ENCODE data around the gene RBM7.

The RBM7 gene

GRCh38 chr11:114397349-114397982 is 3.0 kb upstream of the RBM7 start:
- DNase-seq: no peak

- no peak for DNase-seq
Observed at GRCh38 chr11:114398303-114398920, 2.1 kb upstream of the RBM7 start.

GRCh38 chr11:114399490-114400215 is 813 bp upstream of the RBM7 start:
- no peak for DNase-seq

GRCh38 chr11:114400915-114401223 is 403 bp downstream of the RBM7 start:
- no peak for DNase-seq

- DNase-seq: no peak
Observed at GRCh38 chr11:114401311-114401710, 845 bp downstream of the RBM7 start.

GRCh38 chr11:114412946-114413345 is 12.5 kb downstream of the RBM7 start:
- no peak for DNase-seq

- DNase-seq: no peak
Observed at GRCh38 chr11:114413958-114414357, 13.5 kb downstream of the RBM7 start.

GRCh38 chr11:114416441-114416961 is 16.0 kb downstream of the RBM7 start:
- DNase-seq: no peak

GRCh38 chr11:114426280-114426679 is 25.8 kb downstream of the RBM7 start:
- DNase-seq: no peak

GRCh38 chr11:114430290-114430689 is 29.8 kb downstream of the RBM7 start:
- no peak for DNase-seq

GRCh38 chr11:114432893-114433292 is 32.4 kb downstream of the RBM7 start:
- no peak for DNase-seq

- no peak for DNase-seq
Observed at GRCh38 chr11:114433376-114433775, 32.9 kb downstream of the RBM7 start.

- no peak for DNase-seq
Observed at GRCh38 chr11:114438303-114438702, 37.8 kb downstream of the RBM7 start.

GRCh38 chr11:114439229-114440120 is 39.0 kb downstream of the RBM7 start, which contains the start of gene REXO2:
REXO2 (plus strand) TSS chr11:114439467; CDS start chr11:114439529, 62 bp downstream.
- DNase-seq: peak; percentile 93

GRCh38 chr11:114440121-114440860 is 39.8 kb downstream of the RBM7 start:
- no peak for DNase-seq

- DNase-seq: no peak
Observed at GRCh38 chr11:114440971-114441763, 40.7 kb downstream of the RBM7 start.

GRCh38 chr11:114441921-114442320 is 41.5 kb downstream of the RBM7 start:
- DNase-seq: no peak

GRCh38 chr11:114442536-114442935 is 42.1 kb downstream of the RBM7 start:
- no peak for DNase-seq

- no peak for DNase-seq
Observed at GRCh38 chr11:114447444-114447843, 47.0 kb downstream of the RBM7 start.

- DNase-seq: no peak
Observed at GRCh38 chr11:114447892-114448291, 47.4 kb downstream of the RBM7 start.

GRCh38 chr11:114448749-114449482 is 48.5 kb downstream of the RBM7 start:
- no peak for DNase-seq
